ENCODE results near the gene ZNF654.

- TF ChIP-seq EZH2 (IDR thresholded peaks at IDR 0.05; ENCODE audit: low read depth, unreplicated experiment) (no peak), CTCF (conservative IDR thresholded peaks at IDR 0.05; ENCODE audit: low read depth in 2 of 2) (no peak), CREB1 (CRISPR knock-in tag; IDR thresholded peaks at IDR 0.05; ENCODE audit: low read depth) (no peak), POLR2AphosphoS5 (IDR thresholded peaks at IDR 0.05; ENCODE audit: low read depth) (no peak), ETS1 (IDR thresholded peaks at IDR 0.05) (no peak), NANOG (IDR thresholded peaks at IDR 0.05; ENCODE audit: borderline replicate concordance) (no peak), REST (IDR thresholded peaks at IDR 0.05; ENCODE audit: unreplicated experiment) (no peak), EZH2phosphoT487 (IDR thresholded peaks at IDR 0.05; ENCODE audit: unreplicated experiment) (no peak), ZNF331 (CRISPR knock-in tag; IDR thresholded peaks at IDR 0.05; ENCODE audit: low read depth) (no peak), ZNF462 (CRISPR knock-in tag; IDR thresholded peaks at IDR 0.05) (no peak), JUNB (IDR thresholded peaks at IDR 0.05; ENCODE audit: unreplicated experiment) (no peak), ZNF114 (CRISPR knock-in tag; IDR thresholded peaks at IDR 0.05) (no peak)
Measured at GRCh38 chr3:88141458-88142083, 82.5 kb downstream of the ZNF654 start.
